Neural crest cell (in vitro differentiated cells): ENCODE measurements around the gene MRAS. TPM values are rescaled to one million over a fixed set of nuclear protein-coding genes. Genes with fewer than 3 reads are reported as not detected.

Experiments
- DNase-seq: peaks from one replicate; pipeline ENCODE4 v3.0.0; 2021; ENCODE audit warnings: low read depth, mixed read lengths, low spot score
- H3K27ac Mint-ChIP-seq: one replicate; pipeline ENCODE4 v1.8.0; 2021; ENCODE audit warnings: mild to moderate bottlenecking, mixed read lengths; ENCODE audit not compliant: unreplicated experiment
- H3K27me3 Mint-ChIP-seq: 2 replicates; pipeline ENCODE4 v1.8.0; 2021; ENCODE audit warnings: low read depth, mild to moderate bottlenecking, mixed read lengths
- H3K36me3 Mint-ChIP-seq: 2 replicates; pipeline ENCODE4 v1.8.0; 2021; ENCODE audit warnings: low read depth, mild to moderate bottlenecking, mixed read lengths
- H3K4me1 Mint-ChIP-seq: 2 replicates; pipeline ENCODE4 v1.8.0; 2021; ENCODE audit warnings: mixed read lengths
- H3K4me3 Mint-ChIP-seq: one replicate; pipeline ENCODE4 v1.8.0; 2021; ENCODE audit warnings: mild to moderate bottlenecking, mixed read lengths
- H3K9me3 Mint-ChIP-seq: 2 replicates; pipeline ENCODE4 v1.8.0; 2021; ENCODE audit warnings: mixed read lengths
- CTCF ChIP-seq: fragments of 200-600 bp; sonication (generic); conservative IDR thresholded peaks from 2 replicates; pipeline ENCODE4 v1.5.0; 2021; ENCODE audit warnings: antibody characterized with exemption, mild to moderate bottlenecking
- total RNA-seq: library from RNA; stranded (reverse); gene quantifications from 2 replicates; pipeline ENCODE4 v1.2.1, GENCODE V29; 2021

The MRAS gene
- total RNA-seq, 1 donor from 2014 or later = 27.0 TPM

- Mint-ChIP-seq H3K27ac (no peak overlapping the region), H3K4me1 (no peaks in the 10 kb centered on the region), H3K4me3 (no peak overlapping the region), H3K27me3 (peaks cover 2% of the 10 kb centered on the region), H3K9me3 (no peaks in the 10 kb centered on the region), H3K36me3 (no peaks in the 10 kb centered on the region)
- DNase-seq = no peak
- TF ChIP-seq CTCF = no peak
These were observed 9.6 kb upstream of the MRAS start for GRCh38 chr3:138338811-138339210.

GRCh38 chr3:138340511-138340910, 7.9 kb upstream of the MRAS start:
- Mint-ChIP-seq H3K36me3 (no peaks in the 10 kb centered on the region), H3K27me3 (no peaks in the 10 kb centered on the region), H3K9me3 (no peaks in the 10 kb centered on the region), H3K27ac (no peak overlapping the region), H3K4me3 (no peak overlapping the region), H3K4me1 (no peaks in the 10 kb centered on the region)
- TF ChIP-seq CTCF = no peak
- DNase-seq = no peak

GRCh38 chr3:138344754-138345153, 3.6 kb upstream of the MRAS start:
- DNase-seq = no peak
- TF ChIP-seq CTCF = no peak
- no peak overlapping the region for H3K4me3 Mint-ChIP-seq
- no peaks in the 10 kb centered on the region for H3K36me3 Mint-ChIP-seq
- H3K27ac Mint-ChIP-seq = peak overlapping the region; percentile 19
- peaks cover 17% of the 10 kb centered on the region for H3K4me1 Mint-ChIP-seq
- H3K27me3 Mint-ChIP-seq = peaks cover 2% of the 10 kb centered on the region
- no peaks in the 10 kb centered on the region for H3K9me3 Mint-ChIP-seq

- DNase-seq = peak; percentile 19
- TF ChIP-seq CTCF = no peak
- Mint-ChIP-seq H3K36me3 (no peaks in the 10 kb centered on the region), H3K4me1 (peaks cover 25% of the 10 kb centered on the region), H3K9me3 (no peaks in the 10 kb centered on the region), H3K27ac (peak overlapping the region; percentile 16), H3K27me3 (peaks cover 2% of the 10 kb centered on the region), H3K4me3 (peak overlapping the region; percentile 94)
These were observed 668 bp downstream of the MRAS start for GRCh38 chr3:138348754-138349739.

- Mint-ChIP-seq H3K4me3 (peak overlapping the region; percentile 94), H3K36me3 (no peaks in the 10 kb centered on the region)
These were observed 1.7 kb downstream of the MRAS start for GRCh38 chr3:138349926-138350665.

More at GRCh38 chr3:138349926-138350665, 1.7 kb downstream of the MRAS start:
- peaks cover 2% of the 10 kb centered on the region for H3K27me3 Mint-ChIP-seq
- no peak overlapping the region for H3K27ac Mint-ChIP-seq
- no peak for TF ChIP-seq CTCF
- H3K4me1 Mint-ChIP-seq = peaks cover 25% of the 10 kb centered on the region
- no peaks in the 10 kb centered on the region for H3K9me3 Mint-ChIP-seq
- no peak for DNase-seq
